HG03520 (cell line): Measurements from ENCODE around the gene RAD51AP2.
"Not testable (repeated sequence)": the region's sequence is repeated elsewhere in the genome, so short reads cannot be mapped to it uniquely, and the experiment has no call there.

ENCODE experiments used
- ATAC-seq: cut with Tn5 transposase; IDR thresholded peaks from one replicate; pipeline ENCODE4 v1.9.1; 2021; ENCODE audit warnings: mild to moderate bottlenecking, moderate library complexity; ENCODE audit not compliant: unreplicated experiment

RAD51AP2 gene

DNA sequence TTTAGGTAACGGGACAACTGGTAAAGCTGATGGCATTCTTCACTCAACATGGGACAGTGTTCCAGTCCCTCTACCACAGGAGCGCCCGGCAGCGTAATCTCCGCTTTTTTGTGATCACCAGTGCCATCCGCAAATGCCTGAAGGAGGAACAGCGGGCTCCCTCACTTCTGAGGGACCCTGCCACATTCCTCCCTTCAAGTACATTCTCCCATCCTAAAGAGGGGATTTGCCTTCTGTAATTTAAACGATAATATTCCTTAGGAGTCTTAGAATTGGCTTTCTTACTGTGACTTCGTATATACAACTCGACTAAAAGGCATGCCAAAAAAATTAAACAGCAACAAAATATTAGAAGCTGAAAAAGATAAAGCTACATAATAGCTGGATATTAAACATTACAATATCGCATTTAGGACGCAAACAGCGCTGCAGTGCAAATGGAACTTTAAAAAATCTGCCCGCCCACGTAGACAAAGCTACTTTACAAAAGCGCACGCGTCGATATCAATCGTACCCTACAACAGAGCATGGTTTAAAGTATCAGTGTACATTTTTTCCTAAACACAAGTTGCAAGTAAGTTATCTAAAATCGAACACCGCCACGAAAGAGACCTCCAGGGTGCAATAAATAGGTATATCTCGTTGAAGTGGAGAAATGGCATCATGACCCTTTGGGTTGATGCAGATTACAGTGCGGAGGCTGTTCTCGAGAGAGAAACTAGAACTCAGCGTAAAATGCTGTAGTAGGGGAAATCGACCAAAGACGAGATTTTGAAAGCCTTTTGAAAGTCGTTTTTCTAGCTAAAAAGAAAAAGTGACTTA, 20.0 kb upstream of the RAD51AP2 start:
- ATAC-seq: peak; percentile 41

DNA sequence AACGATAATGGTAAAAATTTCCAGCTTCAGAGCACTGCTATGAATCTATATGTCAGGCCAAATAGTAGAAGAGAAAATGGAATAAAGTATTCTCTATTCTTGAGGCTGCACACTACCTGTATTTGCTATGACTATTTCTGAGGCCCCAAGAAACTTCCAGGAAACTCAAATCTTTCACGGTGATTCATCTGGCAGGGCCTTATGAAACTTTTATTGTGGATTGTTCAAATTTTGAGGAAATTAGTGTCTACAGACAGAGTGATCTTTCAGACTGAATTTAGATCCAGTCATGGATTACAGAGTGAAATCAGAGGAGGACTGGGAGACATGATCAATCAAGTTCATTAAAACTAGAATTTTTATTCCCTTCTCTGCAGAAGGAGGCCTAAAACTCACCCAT, 18.2 kb upstream of the RAD51AP2 start:
- no peak for ATAC-seq

DNA sequence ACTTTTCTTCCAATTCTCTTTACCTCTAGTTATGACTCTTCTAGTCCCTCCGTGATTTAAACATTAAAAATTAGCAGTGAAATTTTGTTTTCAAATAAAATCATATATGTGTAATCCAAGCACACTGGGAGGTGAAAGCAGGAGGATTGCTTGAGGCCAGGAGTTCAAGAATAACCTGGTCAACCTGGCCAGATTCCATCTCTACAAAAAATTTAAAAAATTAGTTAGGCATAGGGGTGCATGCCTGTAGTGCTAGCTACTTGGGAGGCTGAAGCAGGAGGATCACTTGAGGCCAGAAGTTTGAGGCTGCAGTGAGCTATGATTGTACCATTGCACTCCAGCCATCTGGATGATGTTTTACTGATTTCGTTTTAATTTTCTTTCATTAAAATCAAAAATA, 15.3 kb upstream of the RAD51AP2 start:
- no peak for ATAC-seq

DNA sequence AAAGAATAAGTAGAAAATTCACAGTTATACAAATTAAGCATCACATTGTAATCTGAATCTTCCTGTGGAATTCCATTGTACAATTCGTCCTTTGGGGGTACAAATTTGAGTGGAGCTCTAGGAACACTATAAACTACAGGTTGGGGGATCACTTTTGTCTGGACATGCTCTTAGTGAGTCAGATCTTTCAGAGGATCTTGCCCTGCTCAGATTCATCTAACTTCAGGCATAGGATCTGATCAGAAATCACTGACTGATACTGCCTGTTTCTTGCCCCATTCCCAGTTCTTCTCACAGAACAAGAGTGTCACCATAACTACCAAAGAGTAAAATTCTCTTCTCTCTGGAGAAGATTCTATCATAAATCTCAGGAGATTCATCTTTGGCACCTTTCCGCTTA, 11.5 kb upstream of the RAD51AP2 start:
- ATAC-seq: no peak

DNA sequence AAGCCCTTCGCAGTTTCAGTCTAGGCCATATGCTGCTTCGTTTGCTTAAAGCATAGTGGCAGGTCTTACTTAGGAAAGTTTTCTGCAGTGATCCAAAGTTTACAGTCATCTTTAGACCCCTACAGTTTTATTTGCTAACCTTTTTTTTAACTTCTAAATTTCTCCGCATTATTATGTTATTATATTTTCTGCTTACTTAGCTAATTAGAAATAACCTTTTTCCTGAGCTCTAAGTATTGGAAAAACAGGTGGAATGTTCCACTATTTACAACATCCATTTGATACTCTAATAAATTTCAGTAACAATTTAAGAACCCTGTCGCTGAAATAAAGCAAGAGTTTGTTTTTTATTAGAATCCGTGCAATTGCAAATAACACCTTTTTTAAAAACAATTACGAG, 4.1 kb upstream of the RAD51AP2 start:
- no peak for ATAC-seq

DNA sequence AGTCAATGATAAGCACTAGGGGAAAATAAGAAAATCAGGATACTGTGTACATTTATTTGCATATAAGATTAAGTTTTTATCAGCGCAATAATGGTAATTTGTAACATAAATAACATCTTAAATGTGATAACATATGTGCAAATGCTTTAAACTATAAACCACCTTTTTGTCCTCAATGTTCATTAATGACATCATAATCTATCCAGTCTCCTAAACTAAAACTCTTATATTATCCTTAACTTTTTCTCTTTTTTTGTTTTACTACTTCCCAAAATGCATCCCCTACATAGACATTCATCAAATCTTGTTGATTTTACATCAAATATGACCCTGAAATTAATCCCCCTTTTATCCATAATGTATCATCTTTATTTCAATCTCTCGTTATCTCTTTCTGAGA, 3.4 kb upstream of the RAD51AP2 start:
- no peak for ATAC-seq

DNA sequence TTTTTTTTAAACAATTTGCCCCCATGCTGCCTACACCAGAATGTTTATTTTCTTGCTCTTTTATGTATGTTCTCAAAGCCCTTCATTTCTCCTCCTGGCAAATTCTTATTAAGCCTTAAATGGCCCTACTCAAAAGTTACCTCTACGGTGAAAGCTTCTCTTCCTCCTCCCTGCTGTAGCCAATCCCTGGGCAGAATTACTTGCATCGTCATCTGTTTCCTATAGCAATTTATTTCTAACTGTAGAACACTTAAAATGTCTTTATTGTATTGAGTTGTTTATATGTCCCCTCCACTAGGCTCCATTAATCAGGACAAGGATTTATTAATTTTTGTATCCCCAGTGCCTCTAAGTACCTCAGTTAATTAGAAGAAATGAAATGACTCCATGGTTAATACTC, 2.5 kb upstream of the RAD51AP2 start:
- peak; percentile 49 for ATAC-seq

DNA sequence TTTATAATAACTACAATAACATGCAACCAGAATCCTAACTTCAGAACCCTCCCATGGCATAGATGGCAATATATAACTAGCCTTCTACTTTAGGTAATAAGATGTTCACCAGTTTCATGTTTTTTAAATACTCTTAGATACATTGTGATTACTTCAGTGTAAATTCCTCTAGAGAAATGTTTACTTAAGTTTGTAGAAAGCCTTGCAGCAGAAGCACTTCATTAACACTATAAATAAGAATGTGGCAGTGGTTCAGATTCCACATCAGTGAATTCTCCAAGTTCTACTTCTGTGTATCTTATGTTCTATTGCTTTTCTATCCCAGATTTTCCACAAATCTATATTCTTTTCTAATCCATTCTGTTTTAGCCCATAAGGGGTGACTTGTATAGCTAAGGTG, 1.2 kb upstream of the RAD51AP2 start:
- no peak for ATAC-seq

DNA sequence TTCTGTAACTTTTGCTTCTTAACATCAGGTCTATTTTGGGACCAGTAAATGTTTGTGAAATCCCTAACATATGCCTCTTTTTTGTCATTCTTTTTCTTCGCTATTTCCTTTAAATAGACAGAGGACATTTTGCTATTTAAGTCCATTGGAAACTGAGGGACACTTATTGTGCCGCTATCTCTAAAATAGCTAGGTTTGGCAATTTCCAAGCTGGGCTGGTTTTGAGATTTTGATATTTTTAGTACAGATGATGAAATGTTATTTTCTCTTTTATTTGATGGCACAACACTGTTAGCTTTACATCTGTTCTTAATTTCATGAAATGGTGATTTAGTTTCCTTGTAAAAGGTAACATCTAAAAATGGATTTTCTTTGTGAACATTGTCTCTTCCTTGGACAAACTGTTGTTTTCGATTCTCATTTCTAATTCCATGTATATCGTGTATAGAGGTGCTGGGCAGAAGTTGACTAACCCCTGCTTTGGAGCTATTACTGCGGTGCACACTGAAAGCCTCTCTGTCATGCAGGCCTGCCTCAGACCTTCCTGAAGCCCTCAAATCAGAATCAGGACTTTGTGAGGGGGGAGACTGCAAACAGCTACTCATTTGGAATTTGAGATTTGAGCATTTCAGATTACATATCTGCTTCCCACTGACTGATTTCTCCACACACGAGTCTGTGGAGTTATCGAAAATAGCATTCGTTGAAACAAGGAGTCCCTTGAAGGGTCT, 594 bp downstream of the RAD51AP2 start:
- ATAC-seq: peak; percentile 29

DNA sequence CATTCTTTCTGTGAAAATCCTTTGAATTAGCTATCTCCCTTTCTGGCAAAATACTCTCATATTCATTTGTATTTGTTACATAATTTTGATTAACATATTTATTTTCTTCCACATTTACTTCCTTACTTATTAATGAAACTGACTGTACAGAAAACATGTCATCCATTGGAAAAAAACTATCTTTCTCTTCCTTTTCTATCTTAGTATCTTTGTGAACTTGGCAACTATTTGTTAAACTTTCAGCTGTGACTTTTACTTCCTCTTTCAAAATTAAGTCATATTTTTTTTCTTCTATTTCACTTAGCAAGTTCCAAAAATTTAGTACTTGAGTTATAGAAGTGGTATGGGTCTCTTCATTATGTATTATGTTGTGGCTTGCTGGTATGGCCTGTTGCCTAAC, 2.6 kb downstream of the RAD51AP2 start:
- peak; percentile 22 for ATAC-seq

DNA sequence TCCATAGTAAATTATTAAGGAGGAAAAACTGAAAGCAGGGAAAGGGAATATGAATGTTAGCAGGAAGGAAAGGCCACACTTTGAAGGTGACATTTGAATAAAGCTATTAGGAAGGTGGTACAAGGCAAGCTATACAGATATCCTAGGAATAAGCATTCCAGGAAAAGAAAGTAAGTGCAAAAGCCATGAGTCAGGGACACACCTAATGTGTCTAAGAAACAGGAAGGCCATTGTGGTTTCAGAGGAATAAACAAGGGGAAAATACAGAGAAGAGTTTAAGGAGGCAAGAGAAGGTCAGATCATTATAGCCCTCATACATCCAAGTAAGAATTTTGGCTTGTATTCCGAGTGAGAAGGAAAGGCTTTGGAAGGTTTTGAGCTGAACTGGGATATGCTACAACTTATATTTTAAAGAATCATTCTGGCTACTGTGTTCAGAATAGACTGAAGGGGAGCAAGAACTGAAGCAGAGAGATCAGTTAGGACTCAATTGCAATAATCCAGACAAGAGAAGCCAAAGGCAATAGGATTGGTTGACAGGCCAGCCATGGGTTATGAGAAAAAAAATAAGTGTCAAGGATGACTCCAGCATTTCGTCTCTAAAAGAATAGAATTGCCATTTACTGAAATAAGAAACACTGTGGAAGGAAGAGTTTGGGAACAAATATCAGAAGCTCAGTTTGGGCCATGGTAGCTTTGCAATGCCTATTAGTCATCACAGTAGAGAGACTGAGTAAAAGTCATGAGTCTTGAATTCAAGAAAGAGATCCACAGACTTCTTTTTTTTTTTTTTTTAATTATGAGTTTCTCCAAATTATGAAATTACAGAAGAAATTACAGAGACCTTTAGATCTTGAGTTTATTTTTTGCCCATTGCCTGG, 11.3 kb downstream of the RAD51AP2 start:
- no peak for ATAC-seq

DNA sequence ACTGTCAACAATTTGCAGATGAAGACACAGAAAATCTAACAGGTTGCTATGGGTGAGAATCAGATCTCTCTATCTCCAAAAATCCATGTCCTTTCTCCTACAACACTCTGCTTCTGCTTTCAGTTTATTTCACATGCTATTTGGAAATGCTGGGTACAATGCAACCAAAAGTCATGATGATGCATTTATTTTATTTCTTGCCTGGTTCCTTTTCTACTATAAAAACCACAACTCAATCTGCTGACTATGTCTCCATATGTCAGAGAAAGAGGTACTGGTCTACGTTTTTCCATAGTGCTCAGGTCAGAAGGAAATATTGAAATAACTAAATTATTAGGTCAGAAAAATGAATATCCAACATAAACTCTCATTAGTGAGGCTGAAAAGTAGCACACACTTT, 20.5 kb downstream of the RAD51AP2 start:
- ATAC-seq: no peak

DNA sequence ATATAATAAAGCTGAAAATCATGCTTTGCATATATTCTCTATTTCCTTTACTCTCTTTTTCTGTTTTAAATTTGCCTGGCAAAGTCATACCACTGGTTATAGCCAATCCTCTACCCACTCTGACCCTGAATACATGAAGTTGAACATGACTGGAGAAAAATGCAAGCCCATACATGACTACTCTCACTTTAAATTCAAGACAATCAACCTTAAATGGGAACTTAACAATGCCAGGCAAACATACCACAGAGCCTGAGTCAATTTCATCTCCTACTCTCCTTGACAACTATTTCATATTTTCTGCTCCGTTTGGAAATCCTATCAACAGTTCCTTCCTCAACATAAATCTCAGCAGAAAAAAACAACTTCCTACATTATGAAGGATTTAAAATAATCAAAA, 22.6 kb downstream of the RAD51AP2 start:
- ATAC-seq: no peak

DNA sequence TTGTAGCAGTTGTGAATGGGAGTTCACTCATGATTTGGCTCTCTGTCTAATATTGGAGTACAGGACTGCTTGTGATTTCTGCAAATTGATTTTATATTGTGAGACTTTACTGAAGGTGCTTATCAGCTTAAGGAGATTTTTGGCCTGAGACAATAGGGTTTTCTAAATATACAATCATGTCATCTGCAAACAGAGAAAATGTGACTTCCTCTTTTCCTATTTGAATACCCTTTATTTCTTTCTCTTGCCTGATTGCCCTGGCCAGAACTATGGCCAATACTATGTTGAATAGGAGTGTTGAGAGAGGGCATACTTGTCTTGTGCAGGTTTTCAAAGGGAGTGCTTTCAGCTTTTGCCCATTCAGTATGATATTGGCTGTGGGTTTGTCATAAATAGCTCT, 28.1 kb downstream of the RAD51AP2 start:
- ATAC-seq: not testable (repeated sequence)

DNA sequence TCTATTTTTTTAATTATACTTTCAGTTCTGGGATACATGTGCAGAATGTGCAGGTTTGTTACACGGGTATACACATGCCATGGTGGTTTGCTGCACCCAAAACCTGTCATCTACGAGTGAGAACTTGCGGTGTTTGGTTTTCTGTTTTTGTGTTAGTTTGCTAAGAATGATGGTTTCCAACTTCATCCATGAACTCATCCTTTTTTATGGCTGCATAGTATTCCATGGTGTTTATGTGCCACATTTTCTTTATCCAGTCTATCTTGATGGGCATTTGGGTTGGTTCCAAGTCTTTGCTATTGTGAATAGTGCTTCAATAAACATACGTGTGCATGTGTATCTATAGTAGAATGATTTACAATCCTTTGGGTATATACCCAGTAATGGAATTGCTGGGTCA, 29.6 kb downstream of the RAD51AP2 start:
- not testable (repeated sequence) for ATAC-seq

DNA sequence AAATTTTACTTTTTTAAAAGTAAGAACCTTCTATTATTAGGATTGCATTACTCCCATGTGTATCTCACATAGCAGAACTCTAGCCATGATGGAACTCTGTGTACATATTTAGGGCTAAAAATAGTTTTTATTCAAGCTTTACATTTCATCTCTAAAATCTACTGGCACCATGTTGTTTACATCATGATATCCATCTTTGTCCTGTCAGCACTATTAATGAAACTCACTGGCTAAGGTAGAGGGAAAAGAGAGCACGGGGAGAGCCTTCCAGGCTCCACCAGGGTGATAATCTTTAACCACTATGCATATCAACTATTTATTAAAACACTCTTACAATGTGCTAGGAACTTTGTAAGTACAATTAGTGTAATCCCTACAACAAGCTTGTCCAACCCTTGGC, 34.7 kb downstream of the RAD51AP2 start:
- no peak for ATAC-seq

DNA sequence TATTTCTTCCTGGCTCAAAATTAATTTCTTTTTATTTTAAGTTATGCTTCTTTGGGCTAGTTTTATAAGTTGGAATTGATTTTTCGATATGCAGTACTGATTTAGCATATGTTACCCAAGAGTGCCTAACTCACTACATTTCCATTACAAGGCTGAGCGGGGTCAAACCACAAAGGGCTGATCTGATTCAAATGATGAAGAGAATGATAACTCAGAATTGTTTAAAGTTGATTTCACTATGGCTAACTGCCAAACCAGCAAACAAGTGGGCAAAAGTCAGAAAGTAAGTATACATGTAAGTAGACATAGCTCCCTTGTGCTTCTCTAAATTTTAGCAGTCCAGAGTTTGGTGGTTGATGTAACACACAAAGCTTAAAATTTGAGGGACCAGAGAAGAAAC, 35.6 kb downstream of the RAD51AP2 start:
- ATAC-seq: no peak

DNA sequence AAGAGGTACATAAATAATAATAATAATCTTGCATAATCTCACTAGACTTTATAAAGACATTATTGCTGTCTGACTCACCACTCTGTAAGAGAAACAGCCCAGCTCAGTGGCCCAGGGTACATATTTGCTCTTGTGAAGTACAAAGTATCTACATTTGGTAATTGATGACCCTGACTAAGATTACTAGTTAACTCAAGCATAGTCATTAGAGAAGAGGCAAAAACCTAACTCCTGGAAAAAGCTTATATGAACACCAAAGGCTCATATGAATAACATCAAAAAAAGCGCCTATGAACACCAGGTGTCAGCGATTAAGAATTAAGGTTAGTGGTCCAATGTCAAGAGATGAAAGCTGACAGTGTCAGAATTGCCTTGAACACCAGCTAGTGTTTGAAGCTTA, 38.4 kb downstream of the RAD51AP2 start:
- ATAC-seq: no peak

DNA sequence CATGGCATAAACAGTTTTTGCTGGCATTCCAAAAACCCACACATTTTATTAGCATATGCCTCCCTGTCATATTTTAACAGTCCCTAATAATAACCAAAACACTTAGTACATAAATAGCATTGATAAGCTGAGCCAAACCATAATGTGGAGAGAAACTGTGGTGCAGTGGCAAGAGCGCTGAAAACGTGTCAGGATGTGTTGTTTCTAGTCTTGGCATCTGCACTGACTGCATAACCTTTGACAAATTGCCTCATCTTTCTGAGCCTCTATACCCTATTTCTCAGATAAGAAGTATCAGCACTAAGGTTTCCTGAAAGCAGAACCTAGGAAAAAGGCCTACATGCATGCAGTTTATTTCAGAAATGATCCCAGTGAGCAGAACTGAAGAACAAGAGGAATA, 41.4 kb downstream of the RAD51AP2 start:
- ATAC-seq: no peak

DNA sequence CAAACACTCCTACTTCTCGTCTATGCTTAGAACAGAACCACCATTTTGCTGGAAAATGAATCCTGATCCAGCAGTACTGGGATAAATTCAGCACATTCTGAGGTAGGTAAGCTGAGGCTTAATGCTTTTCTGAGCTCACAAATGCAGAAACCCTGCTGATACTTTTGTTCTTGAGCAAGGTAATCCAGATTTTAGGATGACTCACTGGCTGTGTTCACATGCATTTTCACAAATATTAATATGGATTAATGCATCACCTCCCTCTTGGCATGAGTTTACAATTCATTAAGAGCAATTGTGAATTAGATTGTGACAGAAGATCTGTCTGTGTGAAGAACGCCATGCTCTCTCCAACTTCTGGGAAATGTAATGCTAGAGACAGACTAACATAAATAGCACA, 42.2 kb downstream of the RAD51AP2 start:
- no peak for ATAC-seq

DNA sequence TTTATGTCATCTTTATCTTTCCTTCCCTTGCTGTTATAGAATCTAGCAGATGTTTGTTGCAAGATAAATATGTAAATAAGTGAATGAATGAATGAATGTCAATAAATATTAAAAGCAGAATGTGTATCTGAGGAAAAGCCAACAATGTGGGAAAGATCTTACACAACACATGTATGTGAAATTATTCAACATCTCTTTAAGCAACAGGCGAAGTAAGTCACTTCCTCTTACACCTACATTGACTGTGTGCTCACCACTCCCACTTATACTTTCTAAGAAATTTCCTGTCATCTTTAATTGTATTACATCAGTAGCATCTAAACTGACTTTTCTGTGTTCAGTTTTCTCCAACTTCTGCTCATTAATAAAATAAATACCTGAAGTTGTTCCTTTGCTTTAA, 43.0 kb downstream of the RAD51AP2 start:
- no peak for ATAC-seq

DNA sequence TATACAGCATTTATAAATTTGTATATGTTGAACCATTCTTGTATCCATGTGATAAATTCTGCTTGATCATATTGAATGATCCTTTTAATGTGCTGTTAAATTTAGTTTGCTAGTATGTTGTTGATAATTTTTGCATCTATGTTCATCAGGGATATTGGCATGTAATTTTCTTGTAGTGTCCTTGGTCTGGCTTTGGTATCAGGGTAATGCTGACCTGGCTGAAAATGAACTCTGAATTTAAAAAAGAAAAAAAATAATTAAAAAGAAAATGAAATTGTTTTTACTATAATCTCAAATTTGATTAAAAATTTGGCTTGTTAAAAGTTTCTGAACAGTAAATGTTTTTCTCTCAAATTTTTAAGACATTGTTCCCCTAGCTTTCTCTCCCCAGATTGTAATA, 46.3 kb downstream of the RAD51AP2 start:
- ATAC-seq: no peak
